Measurements from ENCODE around the gene TGFB3. TPM values are rescaled to one million over a fixed set of nuclear protein-coding genes. Genes with fewer than 3 reads are reported as not detected.

TGFB3 gene
- total and polyA plus RNA-seq, 2 donors (not counting 1 experiment from before 2014, with no cell fraction given): 7.0 to 9.4 TPM

GRCh38 chr14:75952489-75952888 lies 29.3 kb downstream of the TGFB3 start:
- H3K79me2 ChIP-seq (ENCODE audit: control insufficient read depth, insufficient read depth, low read length): no peaks in the 10 kb centered on the region
- no peaks in the 10 kb centered on the region for H3K36me3 ChIP-seq (replicated peaks in 1 of 2; ENCODE audit: control extremely low read depth in 1 of 2, control insufficient read depth in 1 of 2, extremely low read depth in 1 of 2, insufficient read depth in 2 of 2, low read length in 1 of 2)
- H3K4me3 Mint-ChIP-seq: no peak overlapping the region
- ChIA-PET CTCF (no interaction called here), POLR2A (no interaction called here)
- no peaks in the 10 kb centered on the region for H3K4me1 ChIP-seq (ENCODE audit: control insufficient read depth in 2 of 2, insufficient read depth in 2 of 2, low read length in 2 of 2)
- no peak overlapping the region for H3K4me2 ChIP-seq (replicated peaks; ENCODE audit: low read depth, low read length, poor library complexity, severe bottlenecking)
- no peak overlapping the region for H3K27ac ChIP-seq (ENCODE audit: low read length in 2 of 2)
- H3K4me1 Mint-ChIP-seq: no peaks in the 10 kb centered on the region
- DNase-seq: no peak
- peaks cover 3% of the 10 kb centered on the region for H3K9me3 Mint-ChIP-seq (ENCODE audit: insufficient read depth)
- no peak overlapping the region for H3K27ac Mint-ChIP-seq
- H3K27me3 Mint-ChIP-seq: no peaks in the 10 kb centered on the region
- WGBS (ENCODE audit: insufficient coverage): 100% methylated on average over 1 of the region's 3 CpGs
- intact Hi-C loops (cut with micrococcal nuclease): no loop called here
- no peak overlapping the region for H2AFZ ChIP-seq (ENCODE audit: insufficient read depth, low read depth, low read length, poor library complexity, severe bottlenecking)
- no peaks in the 10 kb centered on the region for H4K20me1 ChIP-seq (ENCODE audit: control insufficient read depth, insufficient read depth, low read length, poor library complexity, severe bottlenecking)
- H3K9me3 ChIP-seq (ENCODE audit: control extremely low read depth in 1 of 3, control insufficient read depth in 2 of 3, insufficient read depth in 1 of 3, low read length in 2 of 3): peaks cover 0 to 3% (median 1%) of the 10 kb centered on the region in 3 donors
- no peak overlapping the region for H3K4me3 ChIP-seq (ENCODE audit: control extremely low read depth in 1 of 5, extremely low read depth in 1 of 5, insufficient read depth in 1 of 5, low read depth in 2 of 5, low read length in 4 of 5)
- ATAC-seq (ENCODE audit: low read depth): no peak
- no peak overlapping the region for H3K9ac ChIP-seq (ENCODE audit: low read length)
- TF ChIP-seq CTCF (IDR thresholded peaks at IDR 0.05) (no peak), EZH2 (IDR thresholded peaks at IDR 0.05; ENCODE audit: borderline replicate concordance, insufficient read depth, low read depth, low read length, poor library complexity, severe bottlenecking) (no peak)
- H3K27me3 ChIP-seq (replicated peaks in 1 of 4; ENCODE audit: control extremely low read depth in 1 of 4, control insufficient read depth in 3 of 4, insufficient read depth in 4 of 4, low read length in 3 of 4): no peaks in the 10 kb centered on the region

GRCh38 chr14:75946785-75947184 lies 35.0 kb downstream of the TGFB3 start:
- Histone ChIP-seq H3K9ac (ENCODE audit: low read length) (no peak overlapping the region), H3K4me3 (ENCODE audit: control extremely low read depth in 1 of 5, extremely low read depth in 1 of 5, insufficient read depth in 1 of 5, low read depth in 2 of 5, low read length in 4 of 5) (no peak overlapping the region), H3K27me3 (replicated peaks in 1 of 4; ENCODE audit: control extremely low read depth in 1 of 4, control insufficient read depth in 3 of 4, insufficient read depth in 4 of 4, low read length in 3 of 4) (no peaks in the 10 kb centered on the region), H3K27ac (ENCODE audit: low read length in 2 of 2) (no peak overlapping the region), H3K36me3 (replicated peaks in 1 of 2; ENCODE audit: control extremely low read depth in 1 of 2, control insufficient read depth in 1 of 2, extremely low read depth in 1 of 2, insufficient read depth in 2 of 2, low read length in 1 of 2) (no peaks in the 10 kb centered on the region), H3K4me1 (ENCODE audit: control insufficient read depth in 2 of 2, insufficient read depth in 2 of 2, low read length in 2 of 2) (no peaks in the 10 kb centered on the region), H2AFZ (ENCODE audit: insufficient read depth, low read depth, low read length, poor library complexity, severe bottlenecking) (no peak overlapping the region), H3K4me2 (replicated peaks; ENCODE audit: low read depth, low read length, poor library complexity, severe bottlenecking) (no peak overlapping the region), H3K9me3 (ENCODE audit: control extremely low read depth in 1 of 3, control insufficient read depth in 2 of 3, insufficient read depth in 1 of 3, low read length in 2 of 3) (no peaks in the 10 kb centered on the region), H3K79me2 (ENCODE audit: control insufficient read depth, insufficient read depth, low read length) (no peaks in the 10 kb centered on the region), H4K20me1 (ENCODE audit: control insufficient read depth, insufficient read depth, low read length, poor library complexity, severe bottlenecking) (no peaks in the 10 kb centered on the region)
- whole genome bisulfite sequencing (ENCODE audit: insufficient coverage): 100% methylated on average over 5 of the region's 5 CpGs
- H3K4me1 Mint-ChIP-seq: no peaks in the 10 kb centered on the region
- no peak overlapping the region for H3K27ac Mint-ChIP-seq
- intact Hi-C loops (cut with micrococcal nuclease): no loop called here
- POLR2A ChIA-PET: no interaction called here
- H3K27me3 Mint-ChIP-seq: no peaks in the 10 kb centered on the region
- CTCF ChIA-PET: no interaction called here
- no peak for TF ChIP-seq CTCF (IDR thresholded peaks at IDR 0.05)
- H3K4me3 Mint-ChIP-seq: no peak overlapping the region
- no peak for DNase-seq
- no peak for ATAC-seq (ENCODE audit: low read depth)
- no peaks in the 10 kb centered on the region for H3K9me3 Mint-ChIP-seq (ENCODE audit: insufficient read depth)
